K562 (cell line): ENCODE measurements around the gene GSX2.

Experiments
- CBX2 ChIP-seq: fragments of 200-600 bp; sonication (generic); IDR thresholded peaks from one replicate; pipeline ENCODE4 v1.6.1; 2012; ENCODE audit warnings: mild to moderate bottlenecking, low read length, inconsistent platforms; ENCODE audit not compliant: insufficient read depth, poor library complexity, severe bottlenecking
- POLR2A ChIP-seq: fragments of 450-650 bp; conservative IDR thresholded peaks from 2 replicates; pipeline ENCODE4 v1.6.1; 2016
- SMARCC2 ChIP-seq: fragments of 450-650 bp; IDR thresholded peaks from 2 replicates; pipeline ENCODE4 v1.6.1; 2017; ENCODE audit warnings: antibody characterized with exemption, moderate library complexity, mild to moderate bottlenecking, low read depth
- TF ChIP-seq, protein P1 (sequence below): fragments of 250-450 bp; sonication (Bioruptor Pico); IDR thresholded peaks from 2 replicates; pipeline ENCODE4 v1.9.0; 2021; ENCODE audit warnings: mild to moderate bottlenecking
- TF ChIP-seq, protein P2 (sequence below): sonication (generic); formaldehyde crosslinking; IDR thresholded peaks from 2 replicates; pipeline ENCODE4 v1.9.0; 2022; ENCODE audit warnings: mild to moderate bottlenecking, missing genetic modification reagents
- TF ChIP-seq, protein P3 (sequence below): fragments of 200-800 bp; sonication (Bioruptor generic); IDR thresholded peaks from 2 replicates; pipeline ENCODE4 v1.6.1; 2016; ENCODE audit warnings: missing genetic modification characterization, missing compliant biosample characterization
- TF ChIP-seq, protein P4 (sequence below): fragments of 250-450 bp; sonication (Bioruptor Pico); IDR thresholded peaks from 2 replicates; pipeline ENCODE4 v1.8.0; 2022; ENCODE audit warnings: moderate library complexity, mild to moderate bottlenecking, inconsistent platforms
- TF ChIP-seq, protein P5 (sequence below): fragments of 250-450 bp; sonication (Bioruptor Pico); IDR thresholded peaks from 2 replicates; pipeline ENCODE4 v1.8.0; 2022; ENCODE audit warnings: inconsistent platforms, mild to moderate bottlenecking, moderate library complexity, borderline replicate concordance

DNA sequence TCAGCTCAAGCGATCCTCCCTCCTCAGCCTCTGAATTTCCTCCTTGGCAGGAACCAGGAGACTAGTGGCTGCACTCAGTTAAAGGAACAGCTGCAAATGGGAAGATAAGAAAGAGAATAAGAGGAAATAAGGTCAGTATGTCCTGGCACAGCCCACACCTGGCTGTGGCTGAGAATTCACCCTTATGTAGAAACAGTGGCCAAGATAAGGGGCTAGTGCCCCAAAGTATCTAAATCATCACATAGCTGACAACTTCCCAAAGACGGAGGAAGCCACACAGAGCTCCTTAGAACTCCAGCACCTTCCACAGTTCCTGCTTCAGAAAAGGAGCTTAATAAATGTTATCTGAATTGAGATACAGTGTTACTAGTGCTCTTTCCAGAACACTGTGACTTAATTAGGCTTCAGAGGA is 33.2 kb upstream of the GSX2 start:
- TF ChIP-seq, protein P1, sequence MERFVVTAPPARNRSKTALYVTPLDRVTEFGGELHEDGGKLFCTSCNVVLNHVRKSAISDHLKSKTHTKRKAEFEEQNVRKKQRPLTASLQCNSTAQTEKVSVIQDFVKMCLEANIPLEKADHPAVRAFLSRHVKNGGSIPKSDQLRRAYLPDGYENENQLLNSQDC: no peak
- TF ChIP-seq, protein P2, sequence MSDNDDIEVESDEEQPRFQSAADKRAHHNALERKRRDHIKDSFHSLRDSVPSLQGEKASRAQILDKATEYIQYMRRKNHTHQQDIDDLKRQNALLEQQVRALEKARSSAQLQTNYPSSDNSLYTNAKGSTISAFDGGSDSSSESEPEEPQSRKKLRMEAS (CRISPR knock-in tag): no peak
- TF ChIP-seq, protein P3, sequence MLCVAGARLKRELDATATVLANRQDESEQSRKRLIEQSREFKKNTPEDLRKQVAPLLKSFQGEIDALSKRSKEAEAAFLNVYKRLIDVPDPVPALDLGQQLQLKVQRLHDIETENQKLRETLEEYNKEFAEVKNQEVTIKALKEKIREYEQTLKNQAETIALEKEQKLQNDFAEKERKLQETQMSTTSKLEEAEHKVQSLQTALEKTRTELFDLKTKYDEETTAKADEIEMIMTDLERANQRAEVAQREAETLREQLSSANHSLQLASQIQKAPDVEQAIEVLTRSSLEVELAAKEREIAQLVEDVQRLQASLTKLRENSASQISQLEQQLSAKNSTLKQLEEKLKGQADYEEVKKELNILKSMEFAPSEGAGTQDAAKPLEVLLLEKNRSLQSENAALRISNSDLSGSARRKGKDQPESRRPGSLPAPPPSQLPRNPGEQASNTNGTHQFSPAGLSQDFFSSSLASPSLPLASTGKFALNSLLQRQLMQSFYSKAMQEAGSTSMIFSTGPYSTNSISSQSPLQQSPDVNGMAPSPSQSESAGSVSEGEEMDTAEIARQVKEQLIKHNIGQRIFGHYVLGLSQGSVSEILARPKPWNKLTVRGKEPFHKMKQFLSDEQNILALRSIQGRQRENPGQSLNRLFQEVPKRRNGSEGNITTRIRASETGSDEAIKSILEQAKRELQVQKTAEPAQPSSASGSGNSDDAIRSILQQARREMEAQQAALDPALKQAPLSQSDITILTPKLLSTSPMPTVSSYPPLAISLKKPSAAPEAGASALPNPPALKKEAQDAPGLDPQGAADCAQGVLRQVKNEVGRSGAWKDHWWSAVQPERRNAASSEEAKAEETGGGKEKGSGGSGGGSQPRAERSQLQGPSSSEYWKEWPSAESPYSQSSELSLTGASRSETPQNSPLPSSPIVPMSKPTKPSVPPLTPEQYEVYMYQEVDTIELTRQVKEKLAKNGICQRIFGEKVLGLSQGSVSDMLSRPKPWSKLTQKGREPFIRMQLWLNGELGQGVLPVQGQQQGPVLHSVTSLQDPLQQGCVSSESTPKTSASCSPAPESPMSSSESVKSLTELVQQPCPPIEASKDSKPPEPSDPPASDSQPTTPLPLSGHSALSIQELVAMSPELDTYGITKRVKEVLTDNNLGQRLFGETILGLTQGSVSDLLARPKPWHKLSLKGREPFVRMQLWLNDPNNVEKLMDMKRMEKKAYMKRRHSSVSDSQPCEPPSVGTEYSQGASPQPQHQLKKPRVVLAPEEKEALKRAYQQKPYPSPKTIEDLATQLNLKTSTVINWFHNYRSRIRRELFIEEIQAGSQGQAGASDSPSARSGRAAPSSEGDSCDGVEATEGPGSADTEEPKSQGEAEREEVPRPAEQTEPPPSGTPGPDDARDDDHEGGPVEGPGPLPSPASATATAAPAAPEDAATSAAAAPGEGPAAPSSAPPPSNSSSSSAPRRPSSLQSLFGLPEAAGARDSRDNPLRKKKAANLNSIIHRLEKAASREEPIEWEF: no peak
- no peak for TF ChIP-seq POLR2A
- TF ChIP-seq CBX2: no peak
- TF ChIP-seq, protein P4, sequence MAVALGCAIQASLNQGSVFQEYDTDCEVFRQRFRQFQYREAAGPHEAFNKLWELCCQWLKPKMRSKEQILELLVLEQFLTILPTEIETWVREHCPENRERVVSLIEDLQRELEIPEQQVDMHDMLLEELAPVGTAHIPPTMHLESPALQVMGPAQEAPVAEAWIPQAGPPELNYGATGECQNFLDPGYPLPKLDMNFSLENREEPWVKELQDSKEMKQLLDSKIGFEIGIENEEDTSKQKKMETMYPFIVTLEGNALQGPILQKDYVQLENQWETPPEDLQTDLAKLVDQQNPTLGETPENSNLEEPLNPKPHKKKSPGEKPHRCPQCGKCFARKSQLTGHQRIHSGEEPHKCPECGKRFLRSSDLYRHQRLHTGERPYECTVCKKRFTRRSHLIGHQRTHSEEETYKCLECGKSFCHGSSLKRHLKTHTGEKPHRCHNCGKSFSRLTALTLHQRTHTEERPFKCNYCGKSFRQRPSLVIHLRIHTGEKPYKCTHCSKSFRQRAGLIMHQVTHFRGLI (CRISPR knock-in tag): no peak
- TF ChIP-seq SMARCC2: no peak
- TF ChIP-seq, protein P5, sequence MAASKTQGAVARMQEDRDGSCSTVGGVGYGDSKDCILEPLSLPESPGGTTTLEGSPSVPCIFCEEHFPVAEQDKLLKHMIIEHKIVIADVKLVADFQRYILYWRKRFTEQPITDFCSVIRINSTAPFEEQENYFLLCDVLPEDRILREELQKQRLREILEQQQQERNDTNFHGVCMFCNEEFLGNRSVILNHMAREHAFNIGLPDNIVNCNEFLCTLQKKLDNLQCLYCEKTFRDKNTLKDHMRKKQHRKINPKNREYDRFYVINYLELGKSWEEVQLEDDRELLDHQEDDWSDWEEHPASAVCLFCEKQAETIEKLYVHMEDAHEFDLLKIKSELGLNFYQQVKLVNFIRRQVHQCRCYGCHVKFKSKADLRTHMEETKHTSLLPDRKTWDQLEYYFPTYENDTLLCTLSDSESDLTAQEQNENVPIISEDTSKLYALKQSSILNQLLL (CRISPR knock-in tag): no peak
